Measurements from ENCODE around the gene C3orf18. TPM values are rescaled to one million over a fixed set of nuclear protein-coding genes. Genes with fewer than 3 reads are reported as not detected.

The C3orf18 gene
- total and polyA plus RNA-seq, 9 of the 15 experiments (the other 6 are each of a cell fraction or from before 2014, with no cell fraction given): 0.01 to 2.3 (median 0.94) TPM

- TF ChIP-seq HMGXB4 (CRISPR knock-in tag; IDR thresholded peaks at IDR 0.05) (no peak), AFF4 (CRISPR knock-in tag; IDR thresholded peaks at IDR 0.05) (no peak), ZNF707 (CRISPR knock-in tag; conservative IDR thresholded peaks at IDR 0.05) (no peak), STAT5A (IDR thresholded peaks at IDR 0.05; ENCODE audit: borderline replicate concordance, low read length) (no peak), MAFF (IDR thresholded peaks at IDR 0.05; ENCODE audit: low read length) (no peak), ZNF507 (tag; conservative IDR thresholded peaks at IDR 0.05) (no peak), POLR2H (tag; IDR thresholded peaks at IDR 0.05; ENCODE audit: low read depth) (no peak), ZKSCAN1 (IDR thresholded peaks at IDR 0.05; ENCODE audit: low read depth, low read length) (peak; percentile 85; the same call in 1 of the 2 replicates), ZNF282 (CRISPR knock-in tag; IDR thresholded peaks at IDR 0.05) (no peak), MYC (IDR thresholded peaks at IDR 0.05; ENCODE audit: low read depth, low read length) (0 out of 2 replicates have a peak, but pooled peaks have one; percentile 32), MYC (CRISPR knock-in tag; IDR thresholded peaks at IDR 0.05; ENCODE audit: borderline replicate concordance, low read depth) (no peak), ADNP (tag; IDR thresholded peaks at IDR 0.05) (no peak), CBX3 (IDR thresholded peaks at IDR 0.05; ENCODE audit: borderline replicate concordance in 1 of 2, low read length in 2 of 2) (no peak), ZNF589 (CRISPR knock-in tag; IDR thresholded peaks at IDR 0.05; ENCODE audit: low read depth) (0 out of 2 replicates have a peak, but pooled peaks have one; percentile 24)
Observed at GRCh38 chr3:50616003-50616769, 48.6 kb upstream of the C3orf18 start (continued).
